Astrocyte of the spinal cord (primary cell): ENCODE measurements around the gene NSDHL.
A peak's percentile ranks its signal among the peaks of the same experiment; 100 is the strongest.

Experiments used
- DNase-seq: peaks from one replicate; pipeline ENCODE4 v3.0.0; 2011; ENCODE audit warnings: low read depth, low spot score
- H3K4me3 ChIP-seq: 2 replicates; pipeline ENCODE4 v1.5.1; 2011; ENCODE audit warnings: low read depth, mild to moderate bottlenecking, low read length, moderate library complexity
- in situ Hi-C: cut with HindIII; loops from 2 replicates; pipeline ENCODE4 v1.10.0; 2017; ENCODE audit warnings: low sequenced_read_pairs
- TF ChIP-seq, protein P1 (sequence below): IDR thresholded peaks from 2 replicates; pipeline ENCODE4 v1.5.1; 2012; ENCODE audit warnings: low read depth, mild to moderate bottlenecking, low read length, inconsistent platforms

The NSDHL gene

DNA sequence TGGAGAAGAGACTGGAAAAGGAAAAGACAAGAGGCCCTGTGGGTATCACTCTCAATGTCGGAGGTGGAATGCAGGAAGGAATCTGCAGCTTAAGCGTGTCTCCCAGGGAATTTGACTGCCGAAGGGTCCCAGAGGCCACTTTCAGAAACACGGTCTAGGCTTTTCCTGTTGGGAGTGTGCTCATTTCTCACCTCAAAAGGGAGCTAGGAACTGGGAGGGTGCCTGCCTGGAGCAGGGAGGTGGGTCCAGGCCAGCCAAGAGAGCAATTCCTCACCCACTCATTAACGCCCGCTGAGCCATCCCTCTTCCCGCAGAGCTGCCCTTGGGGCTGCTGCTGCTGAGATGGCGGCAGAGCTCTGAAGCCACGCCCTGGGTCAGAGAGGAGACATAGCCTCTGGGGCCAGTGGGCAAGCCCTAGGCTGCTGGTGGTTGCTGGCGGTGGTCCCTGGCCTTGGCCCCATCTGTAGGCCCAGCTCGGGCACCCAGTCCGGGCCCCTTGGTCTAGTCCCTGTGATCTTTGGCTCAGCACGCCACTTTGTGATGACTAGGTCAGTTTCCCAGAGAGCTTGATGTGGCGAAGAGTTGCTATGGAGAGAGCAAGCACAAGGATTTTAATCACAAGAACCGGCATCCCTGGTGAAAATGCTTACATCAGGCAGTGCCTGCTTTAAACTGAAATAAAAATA, 71.1 kb downstream of the NSDHL start:
- DNase-seq, result peak; percentile 29
- H3K4me3 ChIP-seq, result no peak overlapping the region
- in situ Hi-C loops, result no loop called here
- TF ChIP-seq, protein P1, sequence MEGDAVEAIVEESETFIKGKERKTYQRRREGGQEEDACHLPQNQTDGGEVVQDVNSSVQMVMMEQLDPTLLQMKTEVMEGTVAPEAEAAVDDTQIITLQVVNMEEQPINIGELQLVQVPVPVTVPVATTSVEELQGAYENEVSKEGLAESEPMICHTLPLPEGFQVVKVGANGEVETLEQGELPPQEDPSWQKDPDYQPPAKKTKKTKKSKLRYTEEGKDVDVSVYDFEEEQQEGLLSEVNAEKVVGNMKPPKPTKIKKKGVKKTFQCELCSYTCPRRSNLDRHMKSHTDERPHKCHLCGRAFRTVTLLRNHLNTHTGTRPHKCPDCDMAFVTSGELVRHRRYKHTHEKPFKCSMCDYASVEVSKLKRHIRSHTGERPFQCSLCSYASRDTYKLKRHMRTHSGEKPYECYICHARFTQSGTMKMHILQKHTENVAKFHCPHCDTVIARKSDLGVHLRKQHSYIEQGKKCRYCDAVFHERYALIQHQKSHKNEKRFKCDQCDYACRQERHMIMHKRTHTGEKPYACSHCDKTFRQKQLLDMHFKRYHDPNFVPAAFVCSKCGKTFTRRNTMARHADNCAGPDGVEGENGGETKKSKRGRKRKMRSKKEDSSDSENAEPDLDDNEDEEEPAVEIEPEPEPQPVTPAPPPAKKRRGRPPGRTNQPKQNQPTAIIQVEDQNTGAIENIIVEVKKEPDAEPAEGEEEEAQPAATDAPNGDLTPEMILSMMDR, result no peak

DNA sequence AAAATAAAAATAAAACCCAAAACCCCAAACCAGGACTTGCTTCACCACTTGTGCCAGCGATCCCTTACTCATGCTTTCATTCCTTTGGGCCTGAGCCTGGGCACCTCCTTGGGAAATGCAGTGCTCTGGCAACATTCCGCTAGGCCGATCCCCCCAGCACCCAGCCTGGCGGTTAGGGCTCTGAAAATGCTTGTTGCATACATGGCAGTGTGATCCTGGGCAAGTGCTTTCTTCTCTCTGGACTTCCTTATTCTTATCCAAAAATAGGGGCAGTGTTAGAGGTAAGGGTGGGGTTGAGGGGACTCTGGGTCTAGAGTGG, 71.6 kb downstream of the NSDHL start:
- no peak overlapping the region for H3K4me3 ChIP-seq
- in situ Hi-C loops, result no loop called here
- TF ChIP-seq, protein P1, result no peak
- no peak for DNase-seq

DNA sequence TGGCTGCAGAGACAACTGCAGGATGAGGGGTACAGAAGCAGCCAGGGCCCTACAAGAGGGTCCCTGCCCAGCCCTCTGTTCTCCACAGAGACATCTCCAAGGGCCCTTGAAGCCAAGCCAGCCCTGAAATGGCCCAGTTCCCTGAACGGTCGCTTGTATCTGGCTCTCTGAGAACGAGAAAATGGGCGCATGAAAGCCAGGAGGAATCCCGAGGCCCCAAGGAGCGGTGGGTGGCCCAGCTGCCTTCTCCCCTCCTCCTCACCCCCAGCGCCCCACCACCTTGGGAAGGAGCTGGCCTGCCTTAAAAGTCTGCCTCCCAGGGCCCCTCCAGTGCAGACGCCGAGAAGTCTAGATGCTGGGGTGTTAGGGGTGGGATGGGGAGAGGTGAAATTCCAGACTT, 72.7 kb downstream of the NSDHL start:
- TF ChIP-seq, protein P1, result no peak
- no peak overlapping the region for H3K4me3 ChIP-seq
- in situ Hi-C loops, result no loop called here
- DNase-seq, result no peak

DNA sequence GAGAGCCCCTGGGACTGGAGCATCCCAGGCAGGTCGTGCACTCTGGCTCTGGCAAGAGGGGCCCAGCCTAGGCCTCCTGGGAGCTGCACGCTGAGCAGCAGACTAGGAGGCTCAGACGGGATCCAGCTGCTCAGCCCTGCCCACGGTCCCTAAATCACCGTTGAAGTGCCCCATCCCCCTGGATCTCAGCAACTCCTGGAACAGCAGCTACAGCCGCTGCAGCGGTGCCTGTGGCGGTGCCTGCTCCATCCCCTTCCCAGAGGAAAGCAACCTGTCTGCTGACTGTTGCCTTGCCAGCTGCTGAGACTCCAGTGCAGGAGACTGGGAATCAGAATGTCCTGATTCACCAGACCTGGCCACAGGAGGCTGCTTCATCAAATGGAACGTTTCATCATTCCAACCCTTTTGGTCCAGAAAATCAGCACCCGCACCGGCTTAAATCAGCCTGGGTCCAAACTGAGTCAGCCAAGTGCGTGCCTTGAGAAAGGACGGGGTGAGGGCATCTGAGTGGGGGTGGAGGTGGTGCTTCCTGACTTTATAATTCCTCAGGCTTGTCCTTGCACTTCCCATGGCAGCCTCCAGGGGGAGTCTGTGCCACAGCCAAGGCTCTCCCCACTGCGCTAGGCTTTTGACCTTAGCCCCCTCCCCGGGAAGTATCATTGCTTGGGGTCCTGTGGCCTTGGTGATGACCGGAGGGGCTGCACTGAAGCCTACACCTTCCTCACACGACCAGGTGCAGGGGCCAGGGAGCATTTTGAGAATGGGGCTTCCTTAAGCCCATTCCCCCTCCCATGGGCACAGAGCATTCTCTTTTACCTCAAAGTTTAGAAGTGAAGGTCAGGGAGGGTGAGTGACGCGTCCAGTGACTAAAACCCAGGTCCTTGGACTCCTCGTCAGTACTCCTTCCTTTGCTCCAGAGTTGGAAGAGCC, 73.6 kb downstream of the NSDHL start:
- DNase-seq, result peak; percentile 42
- in situ Hi-C loops, result no loop called here
- TF ChIP-seq, protein P1, result peak; percentile 85
- no peak overlapping the region for H3K4me3 ChIP-seq

DNA sequence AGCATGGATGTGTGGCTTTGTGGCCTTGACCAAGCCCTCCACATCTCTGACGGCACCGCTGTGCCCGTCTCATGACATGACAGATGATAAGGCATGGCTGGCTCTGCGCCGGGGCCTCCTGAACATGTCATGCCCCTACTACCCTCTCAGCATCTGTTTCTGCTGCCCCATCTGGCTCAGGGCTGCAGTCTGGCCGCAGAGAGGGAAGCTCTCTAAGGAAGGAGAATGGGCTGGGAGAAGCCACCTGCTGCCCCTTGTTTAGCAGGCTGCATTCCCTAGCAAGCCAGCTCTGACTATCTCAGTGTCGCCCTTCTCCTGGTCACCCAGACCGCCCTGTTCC, 74.2 kb downstream of the NSDHL start:
- in situ Hi-C loops, result no loop called here
- no peak overlapping the region for H3K4me3 ChIP-seq
- TF ChIP-seq, protein P1, result no peak
- DNase-seq, result no peak

DNA sequence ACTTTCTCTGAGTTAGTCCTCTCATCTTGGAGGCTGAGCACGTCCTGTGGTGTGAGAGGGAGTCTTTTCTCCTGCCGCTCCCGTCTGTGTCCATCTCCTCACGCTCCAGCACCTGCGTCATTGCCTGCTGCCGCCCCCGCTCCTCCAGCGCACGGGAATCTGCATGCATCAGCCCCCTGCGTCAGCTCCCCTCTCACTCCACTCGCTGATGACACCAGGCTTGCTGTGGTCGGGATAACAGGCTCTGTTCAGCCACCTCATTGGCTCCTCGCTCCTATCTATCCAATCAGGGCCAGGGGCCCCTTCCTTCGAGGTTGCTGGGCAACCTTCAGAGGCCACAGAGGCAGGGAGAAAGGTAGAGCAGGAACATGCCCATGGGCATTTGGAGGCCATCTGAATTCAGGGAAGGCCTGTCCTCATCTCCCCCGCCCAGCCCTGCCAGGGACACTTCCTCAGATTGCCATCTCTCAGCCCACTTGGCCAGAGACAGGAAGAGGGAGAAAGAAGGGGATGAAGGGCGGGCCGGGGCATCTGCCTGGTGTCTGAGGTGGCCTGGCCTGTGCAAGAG, 76.3 kb downstream of the NSDHL start:
- TF ChIP-seq, protein P1, result no peak
- no peak overlapping the region for H3K4me3 ChIP-seq
- in situ Hi-C loops, result no loop called here
- DNase-seq, result peak; percentile 79
